K562 (cell line): ENCODE data around the gene ARHGDIA. TPM values are rescaled to one million over a fixed set of nuclear protein-coding genes. Genes with fewer than 3 reads are reported as not detected.
A peak's percentile ranks its signal among the peaks of the same experiment; 100 is the strongest.

Experiments
- CLOCK ChIP-seq: fragments of 250-450 bp; sonication (Bioruptor Pico); IDR thresholded peaks from 2 replicates; pipeline ENCODE4 v1.4.0; 2020; ENCODE audit warnings: mild to moderate bottlenecking, moderate library complexity, borderline replicate concordance
- GATAD2B ChIP-seq: fragments of 450-650 bp; IDR thresholded peaks from 2 replicates; pipeline ENCODE4 v1.6.1; 2017; ENCODE audit warnings: mild to moderate bottlenecking, borderline replicate concordance
- ID3 ChIP-seq, 2 experiments: fragments of 250-450 bp in 1 of 2; fragments of 450-650 bp in 1 of 2; sonication (Bioruptor Pico) in 1 of 2; IDR thresholded peaks; 2 replicates each; pipeline versions ENCODE4 v1.6.1 to v1.8.0; 2016 to 2021; ENCODE audit warnings: mild to moderate bottlenecking in 2 of 2, moderate library complexity in 2 of 2, missing compliant biosample characterization in 1 of 2, missing genetic modification characterization in 1 of 2
- MLX ChIP-seq, 2 experiments: fragments of 450-650 bp in 1 of 2; sonication (generic) in 1 of 2; formaldehyde crosslinking; conservative IDR thresholded peaks; 2 replicates each; pipeline versions ENCODE4 v1.4.0 to v1.8.1; 2020 to 2022; ENCODE audit warnings: mild to moderate bottlenecking in 1 of 2, missing genetic modification reagents in 1 of 2
- PCBP1 ChIP-seq: fragments of 200-400 bp; formaldehyde crosslinking; IDR thresholded peaks from 2 replicates; pipeline ENCODE4 v1.6.1; 2018; ENCODE audit warnings: mild to moderate bottlenecking, low read depth, low read length; ENCODE audit not compliant: poor library complexity, severe bottlenecking
- SIN3B ChIP-seq: fragments of 450-650 bp; IDR thresholded peaks from 2 replicates; pipeline ENCODE4 v1.6.1; 2017; ENCODE audit warnings: low read depth, mild to moderate bottlenecking, moderate library complexity
- TAL1 ChIP-seq: fragments of 450-650 bp; IDR thresholded peaks from 2 replicates; pipeline ENCODE4 v1.6.1; 2016; ENCODE audit warnings: mild to moderate bottlenecking
- TBP ChIP-seq: optimal IDR thresholded peaks from 2 replicates; pipeline ENCODE3; 2011; ENCODE audit warnings: low read depth, low read length, improper control_type of control experiment
- ZFX ChIP-seq: sonication (generic); formaldehyde crosslinking; IDR thresholded peaks from 2 replicates; pipeline ENCODE4 v1.8.0; 2022; ENCODE audit warnings: mild to moderate bottlenecking, missing genetic modification reagents, moderate library complexity
- ZNF232 ChIP-seq: sonication (generic); formaldehyde crosslinking; IDR thresholded peaks from 2 replicates; pipeline ENCODE4 v1.8.0; 2022; ENCODE audit warnings: mild to moderate bottlenecking, missing genetic modification reagents
- ZNF311 ChIP-seq: fragments of 250-450 bp; sonication (Bioruptor Pico); IDR thresholded peaks from 2 replicates; pipeline ENCODE4 v1.4.0; 2020; ENCODE audit warnings: mild to moderate bottlenecking, moderate library complexity
- ZNF57 ChIP-seq: fragments of 450-650 bp; formaldehyde crosslinking; IDR thresholded peaks from 2 replicates; pipeline ENCODE4 v1.4.0; 2020; ENCODE audit warnings: mild to moderate bottlenecking, moderate library complexity
- polyA plus RNA-seq, 8 experiments: library from polyadenylated mRNA; depleted of rRNA in 4 of 8; stranded (reverse) in 5 of 8; unstranded in 3 of 8; fragments of >200 nt; fragmentation: Nextera tagmentation in 2 of 8; fragmentation: Illumina TruSeq in 1 of 8; extraction: Ambion mirVana in 2 of 8; extraction: Trizol in 1 of 8; gene quantifications; 2 replicates each; pipeline versions ENCODE4 v1.2.1 to v1.2.3, GENCODE V29; 2011 to 2014; ENCODE audit warnings: inconsistent platforms in 1 of 8, missing spikeins in 1 of 8
- total RNA-seq, 7 experiments: library from RNA; depleted of rRNA in 6 of 7; stranded (reverse); fragments of >200 nt in 6 of 7; fragmentation: Illumina TruSeq in 2 of 7; extraction: Trizol in 2 of 7; gene quantifications; 2 replicates each; pipeline versions ENCODE4 v1.2.1 to v1.2.3, GENCODE V29; 2011 to 2021; ENCODE audit warnings: low replicate concordance in 1 of 7
- TF ChIP-seq, protein P1 (sequence below): fragments of 450-650 bp; IDR thresholded peaks from 2 replicates; pipeline ENCODE4 v1.6.1; 2014; ENCODE audit warnings: low read depth, mild to moderate bottlenecking, moderate library complexity, borderline replicate concordance
- TF ChIP-seq, protein P2 (sequence below): fragments of 450-650 bp; IDR thresholded peaks from 2 replicates; pipeline ENCODE4 v1.6.1; 2016; ENCODE audit warnings: borderline replicate concordance
- TF ChIP-seq, protein P3 (sequence below): sonication (generic); formaldehyde crosslinking; IDR thresholded peaks from 2 replicates; pipeline ENCODE4 v1.8.1; 2023; ENCODE audit warnings: mild to moderate bottlenecking, missing genetic modification reagents

Gene ARHGDIA
- total and polyA plus RNA-seq, 9 of the 15 experiments (the other 6 are each of a cell fraction or from before 2014, with no cell fraction given) = 9.6 to 340 (median 97.6) TPM

DNA sequence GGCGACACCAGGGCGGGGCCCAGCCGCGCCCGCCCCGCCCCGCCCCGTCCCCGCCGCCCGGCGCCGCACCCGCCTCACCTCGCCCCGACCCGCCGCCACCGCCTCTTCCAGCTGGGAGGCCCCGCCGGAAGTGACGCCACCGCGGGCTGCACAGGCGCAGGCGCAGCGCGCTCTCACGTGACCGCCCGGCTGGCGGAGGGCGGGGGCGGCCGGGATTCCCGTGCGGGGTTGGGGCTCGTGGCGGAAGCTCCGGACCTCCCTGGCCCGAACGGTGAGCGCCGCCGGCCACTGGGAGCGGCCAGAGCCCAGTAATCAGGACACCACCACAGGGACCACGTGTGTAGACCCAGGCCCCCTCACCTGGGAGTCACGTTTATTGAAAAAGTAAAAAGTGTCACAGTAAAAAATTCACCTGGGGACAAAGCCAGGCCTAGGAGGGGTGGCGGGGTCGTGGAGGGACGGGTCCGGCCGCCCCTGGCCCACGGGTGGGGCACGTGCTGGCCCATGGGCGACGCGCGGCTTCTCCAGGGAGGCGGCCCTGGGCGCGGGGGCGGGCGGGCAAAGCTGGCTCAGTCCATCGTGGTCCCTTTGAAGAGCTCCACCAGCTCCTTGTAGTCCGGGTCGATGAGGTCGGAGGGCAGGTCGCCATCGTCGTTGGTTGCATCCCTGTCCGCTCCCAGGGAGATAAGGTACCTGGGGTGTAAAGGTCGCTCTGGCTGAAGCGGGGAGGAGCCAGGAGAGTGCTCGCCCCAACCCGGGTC is 37.8 kb downstream of the ARHGDIA start, which contains the start of gene MCRIP1 (continued):
- TF ChIP-seq, protein P1, sequence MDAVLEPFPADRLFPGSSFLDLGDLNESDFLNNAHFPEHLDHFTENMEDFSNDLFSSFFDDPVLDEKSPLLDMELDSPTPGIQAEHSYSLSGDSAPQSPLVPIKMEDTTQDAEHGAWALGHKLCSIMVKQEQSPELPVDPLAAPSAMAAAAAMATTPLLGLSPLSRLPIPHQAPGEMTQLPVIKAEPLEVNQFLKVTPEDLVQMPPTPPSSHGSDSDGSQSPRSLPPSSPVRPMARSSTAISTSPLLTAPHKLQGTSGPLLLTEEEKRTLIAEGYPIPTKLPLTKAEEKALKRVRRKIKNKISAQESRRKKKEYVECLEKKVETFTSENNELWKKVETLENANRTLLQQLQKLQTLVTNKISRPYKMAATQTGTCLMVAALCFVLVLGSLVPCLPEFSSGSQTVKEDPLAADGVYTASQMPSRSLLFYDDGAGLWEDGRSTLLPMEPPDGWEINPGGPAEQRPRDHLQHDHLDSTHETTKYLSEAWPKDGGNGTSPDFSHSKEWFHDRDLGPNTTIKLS = peak; percentile 50
- no peak for TF ChIP-seq TAL1
- TF ChIP-seq ZNF232 (CRISPR knock-in tag) = peak; percentile 47; the same call in 1 of the 2 replicates
- no peak for TF ChIP-seq ZNF57 (CRISPR knock-in tag)
- TF ChIP-seq ZNF311 = no peak
- 0 out of 2 replicates have a peak, but pooled peaks have one; percentile 13 for TF ChIP-seq SIN3B
- peak; percentile 41 for TF ChIP-seq PCBP1
- no peak for TF ChIP-seq CLOCK (CRISPR knock-in tag)
- TF ChIP-seq, protein P2, sequence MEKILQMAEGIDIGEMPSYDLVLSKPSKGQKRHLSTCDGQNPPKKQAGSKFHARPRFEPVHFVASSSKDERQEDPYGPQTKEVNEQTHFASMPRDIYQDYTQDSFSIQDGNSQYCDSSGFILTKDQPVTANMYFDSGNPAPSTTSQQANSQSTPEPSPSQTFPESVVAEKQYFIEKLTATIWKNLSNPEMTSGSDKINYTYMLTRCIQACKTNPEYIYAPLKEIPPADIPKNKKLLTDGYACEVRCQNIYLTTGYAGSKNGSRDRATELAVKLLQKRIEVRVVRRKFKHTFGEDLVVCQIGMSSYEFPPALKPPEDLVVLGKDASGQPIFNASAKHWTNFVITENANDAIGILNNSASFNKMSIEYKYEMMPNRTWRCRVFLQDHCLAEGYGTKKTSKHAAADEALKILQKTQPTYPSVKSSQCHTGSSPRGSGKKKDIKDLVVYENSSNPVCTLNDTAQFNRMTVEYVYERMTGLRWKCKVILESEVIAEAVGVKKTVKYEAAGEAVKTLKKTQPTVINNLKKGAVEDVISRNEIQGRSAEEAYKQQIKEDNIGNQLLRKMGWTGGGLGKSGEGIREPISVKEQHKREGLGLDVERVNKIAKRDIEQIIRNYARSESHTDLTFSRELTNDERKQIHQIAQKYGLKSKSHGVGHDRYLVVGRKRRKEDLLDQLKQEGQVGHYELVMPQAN = peak; percentile 70; the same call in 1 of the 2 replicates
- TF ChIP-seq TBP = peak; percentile 31
- TF ChIP-seq ID3 (CRISPR knock-in tag; IDR thresholded peaks at IDR 0.05) = no peak
- TF ChIP-seq ID3 (tag; IDR thresholded peaks at IDR 0.05) = peak; percentile 78; the same call in 1 of the 2 replicates
- no peak; a peak in 1 of 4 replicates for TF ChIP-seq MLX (CRISPR knock-in tag; conservative IDR thresholded peaks at IDR 0.05)
- peak; percentile 75 for TF ChIP-seq ZFX (CRISPR knock-in tag)
- TF ChIP-seq, protein P3, sequence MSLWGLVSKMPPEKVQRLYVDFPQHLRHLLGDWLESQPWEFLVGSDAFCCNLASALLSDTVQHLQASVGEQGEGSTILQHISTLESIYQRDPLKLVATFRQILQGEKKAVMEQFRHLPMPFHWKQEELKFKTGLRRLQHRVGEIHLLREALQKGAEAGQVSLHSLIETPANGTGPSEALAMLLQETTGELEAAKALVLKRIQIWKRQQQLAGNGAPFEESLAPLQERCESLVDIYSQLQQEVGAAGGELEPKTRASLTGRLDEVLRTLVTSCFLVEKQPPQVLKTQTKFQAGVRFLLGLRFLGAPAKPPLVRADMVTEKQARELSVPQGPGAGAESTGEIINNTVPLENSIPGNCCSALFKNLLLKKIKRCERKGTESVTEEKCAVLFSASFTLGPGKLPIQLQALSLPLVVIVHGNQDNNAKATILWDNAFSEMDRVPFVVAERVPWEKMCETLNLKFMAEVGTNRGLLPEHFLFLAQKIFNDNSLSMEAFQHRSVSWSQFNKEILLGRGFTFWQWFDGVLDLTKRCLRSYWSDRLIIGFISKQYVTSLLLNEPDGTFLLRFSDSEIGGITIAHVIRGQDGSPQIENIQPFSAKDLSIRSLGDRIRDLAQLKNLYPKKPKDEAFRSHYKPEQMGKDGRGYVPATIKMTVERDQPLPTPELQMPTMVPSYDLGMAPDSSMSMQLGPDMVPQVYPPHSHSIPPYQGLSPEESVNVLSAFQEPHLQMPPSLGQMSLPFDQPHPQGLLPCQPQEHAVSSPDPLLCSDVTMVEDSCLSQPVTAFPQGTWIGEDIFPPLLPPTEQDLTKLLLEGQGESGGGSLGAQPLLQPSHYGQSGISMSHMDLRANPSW (CRISPR knock-in tag) = no peak
- no peak for TF ChIP-seq GATAD2B
